GM23248 (cell line): Measurements from ENCODE around the gene ATG7. TPM values are rescaled to one million over a fixed set of nuclear protein-coding genes. Genes with fewer than 3 reads are reported as not detected.
A peak's percentile ranks its signal among the peaks of the same experiment; 100 is the strongest.

Experiments
- DNase-seq: peaks from one replicate; pipeline ENCODE4 v3.0.0-alpha.2; 2015
- H2AFZ ChIP-seq: fragments of 200-600 bp; sonication (generic); 2 replicates; pipeline ENCODE4 v1.6.1; 2016; ENCODE audit warnings: antibody characterized with exemption
- H3F3A ChIP-seq: fragments of 200-600 bp; sonication (generic); 2 replicates; pipeline ENCODE4 v1.6.1; 2016; ENCODE audit warnings: mild to moderate bottlenecking, antibody characterized with exemption, mixed run types; ENCODE audit not compliant: insufficient read depth
- H3K27ac ChIP-seq: fragments of 200-600 bp; sonication (generic); 2 replicates; pipeline ENCODE4 v1.5.1; 2016; ENCODE audit warnings: mild to moderate bottlenecking
- H3K27me3 ChIP-seq: fragments of 200-600 bp; sonication (generic); replicated peaks from 2 replicates; pipeline ENCODE4 v1.6.1; 2016; ENCODE audit warnings: mild to moderate bottlenecking; ENCODE audit not compliant: insufficient read depth
- H3K36me3 ChIP-seq: fragments of 200-600 bp; sonication (generic); 2 replicates; pipeline ENCODE4 v1.6.1; 2016; ENCODE audit warnings: low read depth, mild to moderate bottlenecking
- H3K4me1 ChIP-seq: fragments of 200-600 bp; sonication (generic); 2 replicates; pipeline ENCODE4 v1.6.1; 2016; ENCODE audit warnings: mild to moderate bottlenecking; ENCODE audit not compliant: insufficient read depth
- H3K4me2 ChIP-seq: fragments of 200-600 bp; sonication (generic); one replicate; pipeline ENCODE4 v1.6.1; 2016; ENCODE audit warnings: mild to moderate bottlenecking; ENCODE audit not compliant: unreplicated experiment
- H3K4me3 ChIP-seq: fragments of 200-600 bp; sonication (generic); 2 replicates; pipeline ENCODE4 v1.5.1; 2016; ENCODE audit warnings: mild to moderate bottlenecking
- H3K79me2 ChIP-seq: fragments of 200-600 bp; sonication (generic); 2 replicates; pipeline ENCODE4 v1.6.1; 2016; ENCODE audit warnings: mild to moderate bottlenecking; ENCODE audit not compliant: insufficient read depth
- H3K9ac ChIP-seq: fragments of 200-600 bp; sonication (generic); 2 replicates; pipeline ENCODE4 v1.6.1; 2016; ENCODE audit warnings: mild to moderate bottlenecking
- H3K9me2 ChIP-seq: fragments of 200-600 bp; sonication (generic); 2 replicates; pipeline ENCODE4 v1.6.1; 2016; ENCODE audit warnings: mixed run types, mild to moderate bottlenecking, moderate library complexity; ENCODE audit not compliant: insufficient read depth
- H3K9me3 ChIP-seq: fragments of 200-600 bp; sonication (generic); one replicate; pipeline ENCODE4 v1.6.1; 2017; ENCODE audit warnings: low read depth
- H4K20me1 ChIP-seq: fragments of 200-600 bp; sonication (generic); 2 replicates; pipeline ENCODE4 v1.6.0; 2016; ENCODE audit not compliant: insufficient read depth
- EZH2 ChIP-seq: fragments of 200-600 bp; sonication (generic); IDR thresholded peaks from 2 replicates; pipeline ENCODE4 v1.6.1; 2018; ENCODE audit warnings: antibody characterized with exemption, mild to moderate bottlenecking; ENCODE audit not compliant: insufficient read depth, poor library complexity, severe bottlenecking
- EZH2phosphoT487 ChIP-seq: fragments of 200-600 bp; sonication (generic); IDR thresholded peaks from 2 replicates; pipeline ENCODE4 v1.6.1; 2018; ENCODE audit warnings: antibody characterized with exemption, moderate library complexity, mild to moderate bottlenecking, low read depth; ENCODE audit not compliant: insufficient read depth
- WGBS, 2 experiments: methylation state at CpG; one replicate each; pipeline ENCODE4 v1.1.6; 2015 to 2017; ENCODE audit warnings: low lambda C conversion rate in 2 of 2, low coverage in 1 of 2; ENCODE audit errors: missing lambda C conversion rate in 2 of 2; 5-methylcytosine and 5-hydroxymethylcytosine counted together
- in situ Hi-C: fragments of 300-500 bp; cut with MboI; formaldehyde crosslinking; loops from 2 replicates; pipeline ENCODE4 v1.15.0; 2020
- polyA plus RNA-seq: library from polyadenylated mRNA; unstranded; fragments of >200 nt; fragmentation: Nextera tagmentation; extraction: Ambion mirVana; gene quantifications from 2 replicates; pipeline ENCODE4 v1.2.1, GENCODE V29; 2016
- total RNA-seq: library from RNA; depleted of rRNA; stranded (reverse); fragments of >200 nt; shearing (Covaris generic); gene quantifications from 2 replicates; pipeline ENCODE4 v1.2.3, GENCODE V29; 2014

The ATG7 gene
- total and polyA plus RNA-seq, 2 experiments from 2014 or later: 40.5 to 67.5 TPM

GRCh38 chr3:11551036-11551435 is 278.8 kb downstream of the ATG7 start:
- Histone ChIP-seq H3K9ac (peak overlapping the region; percentile 57), H3K9me3 (no peaks in the 10 kb centered on the region), H4K20me1 (no peaks in the 10 kb centered on the region), H3K36me3 (no peaks in the 10 kb centered on the region), H3K27ac (peak overlapping the region; percentile 64), H2AFZ (peak overlapping the region; percentile 55), H3K4me2 (peak overlapping the region; percentile 67), H3K4me1 (peaks cover 36% of the 10 kb centered on the region), H3K9me2 (no peaks in the 10 kb centered on the region), H3K27me3 (no peaks in the 10 kb centered on the region), H3K4me3 (peak overlapping the region; percentile 42), H3F3A (peaks cover 31% of the 10 kb centered on the region), H3K79me2 (peaks cover 35% of the 10 kb centered on the region)
- TF ChIP-seq EZH2phosphoT487 (no peak), EZH2 (no peak)
- WGBS, 2 experiments: 13% methylated on average over 17 of the region's 17 CpGs
- in situ Hi-C loops: no loop called here
- peak; percentile 57 for DNase-seq

GRCh38 chr3:11552289-11553264 is 280.4 kb downstream of the ATG7 start:
- no peak overlapping the region for H2AFZ ChIP-seq
- H3K27me3 ChIP-seq: no peaks in the 10 kb centered on the region
- H3K36me3 ChIP-seq: peaks cover 6% of the 10 kb centered on the region; the same call in 1 of the 2 replicates
- whole genome bisulfite sequencing, 2 experiments: 93 to 96% methylated on average over 15 to 16 of the region's 16 CpGs
- no peak overlapping the region for H3K27ac ChIP-seq
- in situ Hi-C loops: no loop called here
- no peaks in the 10 kb centered on the region for H4K20me1 ChIP-seq
- no peak overlapping the region for H3K4me2 ChIP-seq
- no peak for DNase-seq
- H3K9ac ChIP-seq: no peak overlapping the region
- H3K4me3 ChIP-seq: no peak overlapping the region
- H3K9me2 ChIP-seq: no peaks in the 10 kb centered on the region
- peaks cover 46% of the 10 kb centered on the region for H3K79me2 ChIP-seq
- H3K9me3 ChIP-seq: no peaks in the 10 kb centered on the region
- H3F3A ChIP-seq: peaks cover 44% of the 10 kb centered on the region
- no peak for TF ChIP-seq EZH2
- TF ChIP-seq EZH2phosphoT487: no peak
- H3K4me1 ChIP-seq: peaks cover 47% of the 10 kb centered on the region

- no peaks in the 10 kb centered on the region for H3K27me3 ChIP-seq
- peaks cover 6% of the 10 kb centered on the region; the same call in 1 of the 2 replicates for H3K36me3 ChIP-seq
- no peak overlapping the region for H3K9ac ChIP-seq
- in situ Hi-C loops: no loop called here
- no peak for DNase-seq
- no peak overlapping the region for H3K4me2 ChIP-seq
- H2AFZ ChIP-seq: no peak overlapping the region
- 55 to 64% methylated on average over 16 to 17 of the region's 17 CpGs for WGBS, 2 experiments
- TF ChIP-seq EZH2phosphoT487 (no peak), EZH2 (no peak)
- H3K79me2 ChIP-seq: peaks cover 49% of the 10 kb centered on the region
- no peaks in the 10 kb centered on the region for H3K9me3 ChIP-seq
- no peak overlapping the region for H3K27ac ChIP-seq
- H3K9me2 ChIP-seq: no peaks in the 10 kb centered on the region
- H4K20me1 ChIP-seq: no peaks in the 10 kb centered on the region
- no peak overlapping the region for H3K4me3 ChIP-seq
- peaks cover 53% of the 10 kb centered on the region for H3K4me1 ChIP-seq
- peaks cover 55% of the 10 kb centered on the region for H3F3A ChIP-seq
These were observed 281.4 kb downstream of the ATG7 start for GRCh38 chr3:11553436-11554235.

- in situ Hi-C loops: no loop called here
- TF ChIP-seq EZH2phosphoT487: no peak
- no peak for TF ChIP-seq EZH2
- Histone ChIP-seq H2AFZ (no peak overlapping the region), H3F3A (peaks cover 56% of the 10 kb centered on the region), H3K79me2 (peaks cover 54% of the 10 kb centered on the region), H3K27ac (no peak overlapping the region), H3K9me2 (no peaks in the 10 kb centered on the region), H3K36me3 (peaks cover 6% of the 10 kb centered on the region; the same call in 1 of the 2 replicates), H3K27me3 (no peaks in the 10 kb centered on the region), H3K4me3 (no peak overlapping the region), H3K4me1 (peaks cover 47% of the 10 kb centered on the region), H3K4me2 (no peak overlapping the region), H3K9ac (no peak overlapping the region), H3K9me3 (no peaks in the 10 kb centered on the region), H4K20me1 (no peaks in the 10 kb centered on the region)
- WGBS, 2 experiments: 67 to 72% methylated on average over 3 of the region's 3 CpGs
- no peak for DNase-seq
These were observed 282.0 kb downstream of the ATG7 start for GRCh38 chr3:11554236-11554610.
